ENCODE measurements around the gene CLK2. TPM values are rescaled to one million over a fixed set of nuclear protein-coding genes. Genes with fewer than 3 reads are reported as not detected.

Gene CLK2
- total and polyA plus RNA-seq, 4 donors, result 8.3 to 28.2 (median 14.8) TPM

- no peak for TF ChIP-seq CTCF (IDR thresholded peaks at IDR 0.05; ENCODE audit: low read depth, low read length, missing input control)
- no peak for TF ChIP-seq EGR1 (IDR thresholded peaks at IDR 0.05; ENCODE audit: low read depth in 2 of 2)
- no peak for TF ChIP-seq HNF4A (conservative IDR thresholded peaks at IDR 0.05)
- no peak for TF ChIP-seq HNF4G (IDR thresholded peaks at IDR 0.05)
Measured at GRCh38 chr1:155253208-155253607, 20.1 kb downstream of the CLK2 start (continued).

- DNase-seq (ENCODE audit: low spot score), result no peak
- H3K9ac ChIP-seq (ENCODE audit: low read depth in 1 of 2, low read length in 2 of 2), result no peak overlapping the region
Measured at GRCh38 chr1:155251566-155251965, 21.7 kb downstream of the CLK2 start.

GRCh38 chr1:155250633-155251449 is 22.5 kb downstream of the CLK2 start:
- no peak overlapping the region for H3K27ac ChIP-seq (ENCODE audit: low read depth in 1 of 2, low read length in 2 of 2)
- TF ChIP-seq HNF4A (conservative IDR thresholded peaks at IDR 0.05) (peak; percentile 44 to 74), SP1 (IDR thresholded peaks at IDR 0.05) (peak; percentile 55), NR2F2 (IDR thresholded peaks at IDR 0.05) (peak; percentile 38), ATF3 (IDR thresholded peaks at IDR 0.05) (no peak), FOXA2 (IDR thresholded peaks at IDR 0.05) (no peak), RXRA (IDR thresholded peaks at IDR 0.05) (peak in 1 of 2 donors; percentile 56), RAD21 (IDR thresholded peaks at IDR 0.05) (peak; percentile 98 to 99), REST (IDR thresholded peaks at IDR 0.05) (no peak), TAF1 (conservative IDR thresholded peaks at IDR 0.05) (no peak), YY1 (IDR thresholded peaks at IDR 0.05) (peak; percentile 59), CTCF (IDR thresholded peaks at IDR 0.05; ENCODE audit: low read depth, low read length, missing input control) (peak; percentile 99)
- DNase-seq (ENCODE audit: low spot score), result peak; percentile 96
- H3K36me3 ChIP-seq (ENCODE audit: control insufficient read depth in 4 of 4, insufficient read depth in 3 of 4, low read depth in 1 of 4, low read length in 3 of 4), result peaks cover 0 to 1% (median 0%) of the 10 kb centered on the region in 4 donors
- H3K27me3 ChIP-seq (ENCODE audit: control insufficient read depth in 4 of 4, insufficient read depth in 4 of 4, low read length in 3 of 4), result no peaks in the 10 kb centered on the region
- 19% methylated on average over 23 of the region's 23 CpGs for WGBS
- H3K9ac ChIP-seq (ENCODE audit: low read depth in 1 of 2, low read length in 2 of 2), result peak overlapping the region in 1 of 2 donors; percentile 53
- peak overlapping the region in 1 of 3 donors; percentile 3 for H3K4me3 ChIP-seq (ENCODE audit: low read depth in 1 of 3, low read length in 3 of 3)
- H3K9me3 ChIP-seq (ENCODE audit: control insufficient read depth in 4 of 4, low read length in 3 of 4), result no peaks in the 10 kb centered on the region
- H3K4me1 ChIP-seq (ENCODE audit: control insufficient read depth in 4 of 4, insufficient read depth in 4 of 4, low read length in 3 of 4), result peaks cover under 1 to 26% (median 16%) of the 10 kb centered on the region in 4 donors

More at GRCh38 chr1:155251566-155251965, 21.7 kb downstream of the CLK2 start:
- Histone ChIP-seq H3K9me3 (ENCODE audit: control insufficient read depth in 4 of 4, low read length in 3 of 4) (no peaks in the 10 kb centered on the region), H3K27ac (ENCODE audit: low read depth in 1 of 2, low read length in 2 of 2) (no peak overlapping the region), H3K36me3 (ENCODE audit: control insufficient read depth in 4 of 4, insufficient read depth in 3 of 4, low read depth in 1 of 4, low read length in 3 of 4) (peaks cover 0 to 1% (median 0%) of the 10 kb centered on the region in 4 donors), H3K4me3 (ENCODE audit: low read depth in 1 of 3, low read length in 3 of 3) (no peak overlapping the region), H3K4me1 (ENCODE audit: control insufficient read depth in 4 of 4, insufficient read depth in 4 of 4, low read length in 3 of 4) (peaks cover 2 to 32% (median 22%) of the 10 kb centered on the region in 4 donors), H3K27me3 (ENCODE audit: control insufficient read depth in 4 of 4, insufficient read depth in 4 of 4, low read length in 3 of 4) (no peaks in the 10 kb centered on the region)
- WGBS, result 93% methylated on average over 7 of the region's 7 CpGs
- TF ChIP-seq CTCF (IDR thresholded peaks at IDR 0.05; ENCODE audit: low read depth, low read length, missing input control) (no peak), GABPA (IDR thresholded peaks at IDR 0.05 in 1 of 2, conservative IDR thresholded peaks at IDR 0.05 in 1 of 2) (no peak), RXRA (IDR thresholded peaks at IDR 0.05) (no peak), FOXA1 (IDR thresholded peaks at IDR 0.05) (no peak)
